Liver (tissue), 3 donors: ENCODE results near the gene ACADS.

Source experiments
- ATF3 ChIP-seq: IDR thresholded peaks from 2 replicates; pipeline ENCODE4 v1.6.1; 2016; ENCODE audit warnings: antibody characterized with exemption
- CTCF ChIP-seq: fragments of 150-350 bp; IDR thresholded peaks from 2 replicates; pipeline ENCODE4 v1.5.1; 2017; ENCODE audit warnings: improper control_type of control experiment, low read depth, low read length; ENCODE audit not compliant: missing input control
- EGR1 ChIP-seq, 2 donors: IDR thresholded peaks; 2 replicates each; pipeline ENCODE4 v1.6.1; 2016 to 2018; ENCODE audit warnings: antibody characterized with exemption in 2 of 2, low read depth in 2 of 2
- FOXA1 ChIP-seq: IDR thresholded peaks from 2 replicates; pipeline ENCODE4 v1.6.1; 2016; ENCODE audit warnings: antibody characterized with exemption
- JUND ChIP-seq, 2 donors: IDR thresholded peaks; 2 replicates each; pipeline ENCODE4 v1.6.1; 2016; ENCODE audit warnings: antibody characterized with exemption in 2 of 2
- MAX ChIP-seq: IDR thresholded peaks from 2 replicates; pipeline ENCODE4 v1.6.1; 2016; ENCODE audit warnings: antibody characterized with exemption
- REST ChIP-seq: IDR thresholded peaks from 2 replicates; pipeline ENCODE4 v1.6.1; 2016; ENCODE audit warnings: antibody characterized with exemption, mild to moderate bottlenecking
- RXRA ChIP-seq, 2 donors: IDR thresholded peaks; 2 replicates each; pipeline ENCODE4 v1.6.1; 2017 to 2018; ENCODE audit warnings: antibody characterized with exemption in 2 of 2, mild to moderate bottlenecking in 1 of 2
- SP1 ChIP-seq: IDR thresholded peaks from 2 replicates; pipeline ENCODE4 v1.6.1; 2018; ENCODE audit warnings: antibody characterized with exemption, mild to moderate bottlenecking
- TAF1 ChIP-seq: conservative IDR thresholded peaks from 2 replicates; pipeline ENCODE4 v1.6.1; 2016; ENCODE audit warnings: antibody characterized with exemption, mild to moderate bottlenecking
- YY1 ChIP-seq: IDR thresholded peaks from 2 replicates; pipeline ENCODE4 v1.6.1; 2016; ENCODE audit warnings: antibody characterized with exemption, mild to moderate bottlenecking
- ZBTB33 ChIP-seq: IDR thresholded peaks from 2 replicates; pipeline ENCODE4 v1.6.1; 2016; ENCODE audit warnings: antibody characterized with exemption
- donor health status: healthy.
- donor health status: healthy.

GRCh38 chr12:120721866-120722265 lies 3.8 kb upstream of the ACADS start:
- TF ChIP-seq REST (no peak), CTCF (no peak), FOXA1 (no peak), JUND (IDR thresholded peaks at IDR 0.05) (no peak), MAX (no peak), ATF3 (no peak), EGR1 (IDR thresholded peaks at IDR 0.05; ENCODE audit: low read depth in 2 of 2) (no peak), RXRA (IDR thresholded peaks at IDR 0.05) (no peak), TAF1 (no peak), ZBTB33 (no peak), SP1 (no peak), YY1 (no peak)
